Spleen (tissue), 7 donors: ENCODE measurements around the gene CTNNA2.

Experiments used
- CTCF ChIP-seq, 11 experiments: fragments of 200-600 bp in 7 of 11; fragments of 450-650 bp in 4 of 11; sonication (generic) in 4 of 11; IDR thresholded peaks in 8 of 11; conservative IDR thresholded peaks in 3 of 11; 1 replicate in 7 of 11; 2 replicates in 4 of 11; pipeline versions ENCODE4 v1.4.0 to v1.8.0; 2016 to 2021; ENCODE audit warnings: antibody characterized with exemption in 11 of 11, inconsistent platforms in 4 of 11, mild to moderate bottlenecking in 1 of 11
- POLR2A ChIP-seq, 3 donors: fragments of 450-650 bp; IDR thresholded peaks; one replicate each; pipeline ENCODE4 v1.5.1; 2017; ENCODE audit warnings: antibody characterized with exemption in 3 of 3, mild to moderate bottlenecking in 1 of 3
- donor health status: DM: no; HTN: no; CAD: no; lungs with moderate emphysema.
- donor health status: DM: no; HTN: no; CAD: no.
- donor health status: DM: no; HTN: no; CAD: no.

GRCh38 chr2:79830501-79830900 is 317.6 kb downstream of the CTNNA2 start:
- TF ChIP-seq CTCF (IDR thresholded peaks at IDR 0.05 in 8 of 11, conservative IDR thresholded peaks at IDR 0.05 in 3 of 11) (no peak), POLR2A (IDR thresholded peaks at IDR 0.05) (no peak)
